ENCODE measurements around the gene USH2A.

GRCh38 chr1:216433175-216433574, 9.9 kb upstream of the USH2A start:
- TF ChIP-seq CTCF (conservative IDR thresholded peaks at IDR 0.05; ENCODE audit: low read length) = no peak
- no peak for TF ChIP-seq EZH2phosphoT487 (IDR thresholded peaks at IDR 0.05; ENCODE audit: borderline replicate concordance)
